ENCODE results near the gene RAN.

DNA sequence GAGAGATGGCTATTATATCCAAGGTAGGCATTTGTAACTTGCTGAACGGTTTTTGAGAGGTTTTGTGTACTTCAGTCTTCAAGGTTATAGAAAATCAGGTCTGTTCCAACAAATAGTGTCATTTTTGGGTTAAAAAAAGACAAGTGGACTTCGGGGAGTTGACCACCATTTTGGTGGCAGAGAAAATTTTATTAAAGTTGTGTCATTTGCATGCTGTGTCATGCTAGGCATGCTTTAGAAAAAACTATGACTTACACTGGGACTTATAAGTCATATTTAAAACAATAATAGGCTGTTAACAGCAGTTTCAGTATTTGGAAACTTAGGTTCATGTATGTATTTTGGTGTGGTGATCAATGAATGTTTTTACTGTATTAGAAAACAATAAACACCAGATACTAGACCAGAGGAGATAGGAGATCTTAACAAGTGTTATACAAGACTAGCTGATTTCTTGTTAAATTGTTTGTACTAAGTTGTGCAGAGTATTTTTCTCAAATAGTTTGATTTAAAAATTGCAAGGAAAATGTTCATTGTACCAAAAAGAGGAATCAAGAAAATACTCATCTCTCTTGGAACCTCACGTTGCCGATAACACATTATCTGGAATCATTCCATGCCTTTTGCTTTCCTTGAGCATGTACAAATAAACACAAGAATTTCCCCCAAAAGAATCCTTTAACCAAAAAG lies 1.4 kb downstream of the RAN start:
- TF ChIP-seq, protein P1, sequence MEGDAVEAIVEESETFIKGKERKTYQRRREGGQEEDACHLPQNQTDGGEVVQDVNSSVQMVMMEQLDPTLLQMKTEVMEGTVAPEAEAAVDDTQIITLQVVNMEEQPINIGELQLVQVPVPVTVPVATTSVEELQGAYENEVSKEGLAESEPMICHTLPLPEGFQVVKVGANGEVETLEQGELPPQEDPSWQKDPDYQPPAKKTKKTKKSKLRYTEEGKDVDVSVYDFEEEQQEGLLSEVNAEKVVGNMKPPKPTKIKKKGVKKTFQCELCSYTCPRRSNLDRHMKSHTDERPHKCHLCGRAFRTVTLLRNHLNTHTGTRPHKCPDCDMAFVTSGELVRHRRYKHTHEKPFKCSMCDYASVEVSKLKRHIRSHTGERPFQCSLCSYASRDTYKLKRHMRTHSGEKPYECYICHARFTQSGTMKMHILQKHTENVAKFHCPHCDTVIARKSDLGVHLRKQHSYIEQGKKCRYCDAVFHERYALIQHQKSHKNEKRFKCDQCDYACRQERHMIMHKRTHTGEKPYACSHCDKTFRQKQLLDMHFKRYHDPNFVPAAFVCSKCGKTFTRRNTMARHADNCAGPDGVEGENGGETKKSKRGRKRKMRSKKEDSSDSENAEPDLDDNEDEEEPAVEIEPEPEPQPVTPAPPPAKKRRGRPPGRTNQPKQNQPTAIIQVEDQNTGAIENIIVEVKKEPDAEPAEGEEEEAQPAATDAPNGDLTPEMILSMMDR (IDR thresholded peaks at IDR 0.05) = no peak
- no peak for TF ChIP-seq POLR2AphosphoS5 (IDR thresholded peaks at IDR 0.05; ENCODE audit: low read depth, low read length)
- TF ChIP-seq, protein P2, sequence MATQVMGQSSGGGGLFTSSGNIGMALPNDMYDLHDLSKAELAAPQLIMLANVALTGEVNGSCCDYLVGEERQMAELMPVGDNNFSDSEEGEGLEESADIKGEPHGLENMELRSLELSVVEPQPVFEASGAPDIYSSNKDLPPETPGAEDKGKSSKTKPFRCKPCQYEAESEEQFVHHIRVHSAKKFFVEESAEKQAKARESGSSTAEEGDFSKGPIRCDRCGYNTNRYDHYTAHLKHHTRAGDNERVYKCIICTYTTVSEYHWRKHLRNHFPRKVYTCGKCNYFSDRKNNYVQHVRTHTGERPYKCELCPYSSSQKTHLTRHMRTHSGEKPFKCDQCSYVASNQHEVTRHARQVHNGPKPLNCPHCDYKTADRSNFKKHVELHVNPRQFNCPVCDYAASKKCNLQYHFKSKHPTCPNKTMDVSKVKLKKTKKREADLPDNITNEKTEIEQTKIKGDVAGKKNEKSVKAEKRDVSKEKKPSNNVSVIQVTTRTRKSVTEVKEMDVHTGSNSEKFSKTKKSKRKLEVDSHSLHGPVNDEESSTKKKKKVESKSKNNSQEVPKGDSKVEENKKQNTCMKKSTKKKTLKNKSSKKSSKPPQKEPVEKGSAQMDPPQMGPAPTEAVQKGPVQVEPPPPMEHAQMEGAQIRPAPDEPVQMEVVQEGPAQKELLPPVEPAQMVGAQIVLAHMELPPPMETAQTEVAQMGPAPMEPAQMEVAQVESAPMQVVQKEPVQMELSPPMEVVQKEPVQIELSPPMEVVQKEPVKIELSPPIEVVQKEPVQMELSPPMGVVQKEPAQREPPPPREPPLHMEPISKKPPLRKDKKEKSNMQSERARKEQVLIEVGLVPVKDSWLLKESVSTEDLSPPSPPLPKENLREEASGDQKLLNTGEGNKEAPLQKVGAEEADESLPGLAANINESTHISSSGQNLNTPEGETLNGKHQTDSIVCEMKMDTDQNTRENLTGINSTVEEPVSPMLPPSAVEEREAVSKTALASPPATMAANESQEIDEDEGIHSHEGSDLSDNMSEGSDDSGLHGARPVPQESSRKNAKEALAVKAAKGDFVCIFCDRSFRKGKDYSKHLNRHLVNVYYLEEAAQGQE (IDR thresholded peaks at IDR 0.05; ENCODE audit: insufficient read depth in 1 of 2, low read depth in 2 of 2, low read length in 1 of 2) = no peak
